ENCODE data around the gene CDC42BPA. TPM values are rescaled to one million over a fixed set of nuclear protein-coding genes. Genes with fewer than 3 reads are reported as not detected.
"Not testable (repeated sequence)": the region's sequence is repeated elsewhere in the genome, so short reads cannot be mapped to it uniquely, and the experiment has no call there.

Gene CDC42BPA
- total RNA-seq, 1 experiment from 2014 or later, result 11.8 TPM

DNA sequence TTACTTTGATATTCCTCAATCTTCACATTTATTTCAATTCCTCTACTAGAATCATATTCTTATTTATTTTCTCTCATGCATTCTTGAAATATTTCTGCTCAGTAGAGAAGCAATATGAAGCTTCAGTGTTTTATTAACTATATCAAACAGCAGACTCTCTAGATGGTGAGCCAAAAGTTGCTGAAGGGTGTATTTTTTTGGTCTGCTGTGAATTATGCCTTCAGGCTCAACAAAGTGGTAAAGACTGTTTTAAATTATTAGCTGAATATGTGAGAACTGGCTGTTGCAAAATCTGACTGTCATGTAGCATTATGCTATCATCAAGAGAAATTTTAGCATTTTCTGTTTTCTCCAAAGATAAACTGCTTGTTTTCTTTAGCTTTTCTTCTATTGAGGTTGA, 24.9 kb upstream of the CDC42BPA start:
- in situ Hi-C loops (cut with HindIII; ENCODE audit: low pct_unique_long_range_greater_than_20kb, low sequenced_read_pairs), result no loop called here

DNA sequence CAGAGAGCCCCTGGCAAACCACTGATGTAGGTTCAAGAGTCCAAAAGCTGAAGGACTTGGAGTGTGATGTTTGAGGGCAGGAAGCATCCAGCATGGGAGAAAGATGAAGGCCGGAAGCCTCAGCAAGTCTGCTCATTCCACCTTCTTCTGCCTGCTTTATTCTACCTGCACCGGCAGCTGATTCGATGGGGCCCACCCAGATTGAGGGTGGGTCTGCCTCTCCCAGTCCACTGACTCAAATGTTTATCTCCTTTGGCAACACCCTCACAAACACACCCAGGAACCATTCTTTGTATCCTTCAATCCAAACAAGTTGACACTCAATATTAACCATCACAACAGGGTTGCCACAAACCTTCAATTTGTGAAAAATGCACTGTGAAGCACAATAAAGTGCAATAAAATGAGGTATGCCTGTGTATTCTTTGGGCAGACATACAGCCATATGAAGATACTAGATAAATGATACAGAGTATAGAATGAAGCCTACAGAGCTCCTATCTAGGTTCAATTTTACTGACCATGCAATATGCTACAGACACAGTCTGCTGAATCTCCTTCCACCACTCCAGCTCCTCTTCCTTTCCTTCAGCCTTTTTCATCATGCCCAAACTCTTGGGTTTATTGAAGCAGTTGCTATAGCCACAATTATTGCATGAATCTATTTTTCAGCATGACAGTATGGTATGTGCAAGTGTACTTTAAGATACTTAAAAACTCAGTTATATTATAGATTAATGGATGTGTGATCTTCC, 24.0 kb upstream of the CDC42BPA start:
- in situ Hi-C loops (cut with HindIII; ENCODE audit: low pct_unique_long_range_greater_than_20kb, low sequenced_read_pairs), result no loop called here
- DNase-seq (ENCODE audit: low read depth), result no peak

More for the DNA sequence above, 24.9 kb upstream of the CDC42BPA start:
- DNase-seq (ENCODE audit: low read depth), result no peak

DNA sequence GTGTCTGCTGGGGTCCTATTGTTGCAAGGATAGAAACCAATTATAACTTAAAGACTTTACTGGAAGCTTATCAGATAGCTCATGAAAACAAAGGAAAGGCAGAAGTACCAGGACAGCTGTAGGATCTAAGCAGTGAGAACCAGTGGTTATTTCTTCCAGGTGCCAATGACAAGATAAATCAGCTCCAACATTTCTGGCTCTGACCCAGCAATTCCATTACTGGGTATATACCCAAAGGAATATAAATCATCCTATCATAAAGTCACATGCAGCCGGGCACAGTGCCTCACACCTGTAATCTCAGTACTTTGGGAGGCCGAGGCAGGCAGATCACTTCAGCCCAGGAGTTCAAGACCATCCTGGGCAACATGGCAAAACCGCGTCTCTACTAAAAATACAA, 17.8 kb upstream of the CDC42BPA start:
- in situ Hi-C loops (cut with HindIII; ENCODE audit: low pct_unique_long_range_greater_than_20kb, low sequenced_read_pairs); DNase-seq (ENCODE audit: low read depth): not testable (repeated sequence)

DNA sequence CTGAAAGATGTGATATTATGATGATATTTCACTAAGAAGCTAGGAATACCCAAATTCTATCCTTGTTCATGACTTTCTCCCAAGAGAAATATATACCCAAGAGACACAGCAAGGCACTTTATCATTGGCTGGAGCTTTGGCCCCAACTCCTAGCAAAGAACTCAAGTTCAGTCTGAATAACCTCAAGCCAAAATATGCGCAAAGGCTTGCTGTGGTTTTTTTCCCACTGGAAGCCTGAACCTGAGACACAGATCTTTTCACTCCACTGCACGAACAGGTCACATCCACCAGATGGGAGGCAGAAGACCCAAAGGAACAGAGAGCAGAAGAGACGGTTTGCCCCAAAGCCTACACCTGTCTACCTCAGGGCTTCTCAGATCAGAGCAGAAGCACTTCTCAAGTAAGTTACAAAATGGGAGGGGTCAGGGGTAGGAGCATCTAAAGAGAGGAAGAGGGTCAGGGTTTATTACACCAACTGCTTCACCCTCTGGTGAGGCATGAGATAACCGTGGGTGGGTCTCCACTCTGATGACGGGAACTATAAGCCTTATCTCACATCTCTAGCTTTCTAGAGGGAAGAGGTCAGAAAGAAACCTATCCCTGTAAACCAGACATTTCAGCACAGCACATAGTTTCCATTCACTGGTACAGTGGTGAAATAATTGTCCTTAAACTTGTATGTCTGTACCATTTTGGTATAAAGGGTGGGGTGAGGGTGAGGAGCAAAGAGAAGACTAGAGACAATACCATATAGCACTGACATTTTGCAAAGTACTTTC, 17.1 kb upstream of the CDC42BPA start:
- DNase-seq (ENCODE audit: low read depth), result no peak
- in situ Hi-C loops (cut with HindIII; ENCODE audit: low pct_unique_long_range_greater_than_20kb, low sequenced_read_pairs), result no loop called here

DNA sequence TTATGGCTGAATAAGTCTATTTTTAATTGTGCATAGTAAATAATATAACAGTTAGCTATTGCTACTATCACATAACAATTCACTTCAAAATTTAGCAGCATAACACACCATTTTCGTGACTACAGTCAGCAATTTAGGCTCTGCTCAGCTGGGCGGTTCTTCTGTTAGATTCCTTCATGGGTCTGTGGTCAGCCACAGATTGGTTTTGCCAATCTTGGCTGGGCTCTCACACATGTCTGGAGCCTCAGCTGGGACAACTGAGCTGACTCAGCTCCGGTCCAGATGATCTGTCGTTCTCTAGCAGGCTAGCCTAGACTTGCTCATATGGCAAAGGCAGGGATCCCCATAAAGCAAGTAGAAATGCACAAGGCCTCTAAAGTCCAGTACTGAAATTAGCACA, 15.1 kb upstream of the CDC42BPA start:
- DNase-seq (ENCODE audit: low read depth), result no peak
- in situ Hi-C loops (cut with HindIII; ENCODE audit: low pct_unique_long_range_greater_than_20kb, low sequenced_read_pairs), result no loop called here

DNA sequence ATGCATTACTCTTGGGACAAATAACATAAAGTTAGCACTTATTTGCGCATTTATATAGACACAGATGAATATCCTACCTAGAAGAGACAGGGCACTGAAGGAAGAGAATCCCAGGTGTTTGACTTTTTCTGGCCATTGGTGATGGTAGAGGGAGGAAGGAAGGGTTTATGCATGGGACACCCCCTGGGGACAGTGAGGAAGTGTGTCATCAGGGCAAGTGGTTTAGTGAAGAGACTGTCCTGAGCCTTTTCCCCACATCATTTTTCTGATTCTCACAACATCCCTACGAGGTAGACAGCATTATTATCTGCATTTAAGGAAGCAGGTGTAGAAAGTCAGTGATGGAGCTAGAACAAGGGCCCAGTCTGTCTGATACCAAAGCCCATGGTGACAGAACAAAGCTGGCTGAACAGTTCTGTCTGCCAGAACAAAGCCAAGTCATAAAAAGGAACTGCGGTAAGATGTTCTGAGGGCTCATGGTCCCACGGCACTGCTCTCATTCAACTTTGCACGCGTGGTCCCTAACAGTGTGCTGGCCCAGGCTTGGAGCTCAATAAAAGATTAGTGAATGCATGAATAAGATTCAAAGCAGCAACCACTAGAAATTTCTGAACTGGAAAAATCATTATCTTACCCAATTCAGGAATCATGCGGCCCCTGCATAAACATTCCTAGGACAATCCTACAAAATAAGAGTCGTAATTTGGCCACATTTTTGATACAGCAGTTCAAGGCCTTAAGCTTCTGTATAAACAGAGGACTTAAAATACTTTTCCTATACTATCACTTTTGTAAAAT, 12.2 kb upstream of the CDC42BPA start:
- in situ Hi-C loops (cut with HindIII; ENCODE audit: low pct_unique_long_range_greater_than_20kb, low sequenced_read_pairs), result no loop called here
- DNase-seq (ENCODE audit: low read depth), result no peak

DNA sequence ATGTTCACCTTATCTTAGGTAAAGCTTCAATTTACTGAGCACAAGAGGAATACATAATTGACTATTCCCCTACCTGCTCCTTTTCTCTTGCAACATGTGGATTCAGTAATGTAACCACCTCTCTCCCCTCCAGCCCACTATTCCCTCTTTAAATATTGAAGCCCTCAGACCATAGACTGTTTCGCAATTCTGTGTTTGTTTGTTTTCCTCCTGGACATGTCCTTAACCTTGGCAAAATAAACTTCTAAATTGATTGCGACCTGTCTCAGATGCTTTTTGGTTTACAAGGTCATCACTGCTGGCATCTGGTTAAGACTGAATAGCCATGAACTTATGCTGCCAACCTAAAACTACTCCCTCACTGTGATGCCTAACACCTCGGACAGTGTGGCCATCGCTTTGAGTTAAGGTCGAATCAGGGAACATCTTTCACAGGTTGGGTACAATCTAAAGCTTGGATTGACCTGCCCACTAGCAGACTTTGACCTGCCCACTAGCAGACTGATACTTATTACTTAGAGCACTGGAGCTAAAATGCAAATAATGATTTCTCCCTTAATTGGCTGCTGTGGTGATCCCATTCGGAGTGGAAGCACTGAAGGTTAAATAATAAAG, 10.2 kb upstream of the CDC42BPA start:
- in situ Hi-C loops (cut with HindIII; ENCODE audit: low pct_unique_long_range_greater_than_20kb, low sequenced_read_pairs), result no loop called here
- no peak for DNase-seq (ENCODE audit: low read depth)

DNA sequence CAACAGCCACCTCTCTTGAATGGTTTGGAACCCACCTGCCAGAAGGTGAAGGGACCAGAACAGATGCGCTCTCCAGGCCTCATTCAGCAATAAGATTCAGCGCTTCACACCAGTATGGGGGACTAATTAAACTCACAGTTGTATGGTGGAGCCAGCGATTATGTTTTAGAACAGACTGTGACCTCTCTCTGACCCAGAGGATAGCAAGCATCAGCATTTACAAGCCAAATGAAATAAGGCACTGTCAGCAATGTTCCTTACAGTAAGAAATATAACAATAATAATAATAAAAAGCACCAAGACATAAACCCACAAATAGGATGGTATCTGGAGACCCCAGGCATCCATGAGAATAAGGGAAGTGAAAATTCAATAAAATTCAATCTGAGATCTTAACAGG, 6.9 kb upstream of the CDC42BPA start:
- no peak for DNase-seq (ENCODE audit: low read depth)
- in situ Hi-C loops (cut with HindIII; ENCODE audit: low pct_unique_long_range_greater_than_20kb, low sequenced_read_pairs), result no loop called here

DNA sequence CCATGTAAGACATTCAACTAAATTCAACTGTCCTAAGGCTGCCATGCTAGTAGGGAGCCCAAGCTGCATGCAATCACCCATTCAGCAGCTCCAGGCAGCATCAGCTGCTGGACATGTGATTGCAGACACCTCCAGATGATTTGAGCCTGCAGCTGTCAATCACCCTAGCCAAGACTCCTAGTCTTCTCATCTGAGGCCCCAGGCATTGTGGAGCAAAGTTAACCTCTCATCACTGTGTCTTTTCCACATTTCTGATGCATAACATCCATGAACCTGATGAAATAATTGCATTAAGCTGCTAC, 5.6 kb upstream of the CDC42BPA start:
- no peak for DNase-seq (ENCODE audit: low read depth)
- in situ Hi-C loops (cut with HindIII; ENCODE audit: low pct_unique_long_range_greater_than_20kb, low sequenced_read_pairs), result no loop called here

DNA sequence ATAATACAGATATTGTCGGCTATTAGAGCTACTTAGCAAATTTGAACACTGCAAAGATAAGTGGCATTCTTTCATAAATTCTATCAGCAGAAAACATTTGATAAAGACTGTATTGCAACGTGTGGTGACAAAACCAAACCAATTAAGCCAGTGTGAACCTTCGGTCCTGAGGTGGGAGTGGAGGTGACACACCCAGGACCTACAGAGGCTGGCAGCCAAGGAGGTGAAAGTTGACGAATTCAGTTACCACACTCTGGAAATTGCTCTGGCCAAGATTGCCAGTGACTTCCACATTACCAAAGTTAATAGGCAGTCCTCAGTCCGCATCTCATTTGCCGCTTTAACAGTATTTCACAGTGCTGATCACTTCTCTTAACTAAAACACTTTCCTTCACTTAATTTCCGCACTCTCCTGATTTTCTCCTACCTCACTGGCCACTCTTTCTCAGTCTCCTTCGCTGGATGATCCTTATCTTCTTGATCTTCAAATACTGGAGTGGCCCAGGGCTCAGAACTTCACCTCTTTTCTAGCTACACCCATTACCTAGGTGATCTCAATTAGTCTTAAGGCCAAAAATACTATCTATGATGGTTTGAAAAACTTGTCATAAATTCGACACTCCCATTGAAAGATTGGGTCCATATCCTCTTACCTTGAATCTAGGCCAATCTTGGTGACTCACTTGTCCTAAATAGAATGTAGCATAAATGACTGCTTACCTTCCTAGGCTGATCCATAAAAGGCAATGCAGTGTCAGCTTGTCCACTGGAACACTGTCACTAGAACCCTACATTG, 5.1 kb upstream of the CDC42BPA start:
- no peak for DNase-seq (ENCODE audit: low read depth)
- in situ Hi-C loops (cut with HindIII; ENCODE audit: low pct_unique_long_range_greater_than_20kb, low sequenced_read_pairs), result no loop called here

DNA sequence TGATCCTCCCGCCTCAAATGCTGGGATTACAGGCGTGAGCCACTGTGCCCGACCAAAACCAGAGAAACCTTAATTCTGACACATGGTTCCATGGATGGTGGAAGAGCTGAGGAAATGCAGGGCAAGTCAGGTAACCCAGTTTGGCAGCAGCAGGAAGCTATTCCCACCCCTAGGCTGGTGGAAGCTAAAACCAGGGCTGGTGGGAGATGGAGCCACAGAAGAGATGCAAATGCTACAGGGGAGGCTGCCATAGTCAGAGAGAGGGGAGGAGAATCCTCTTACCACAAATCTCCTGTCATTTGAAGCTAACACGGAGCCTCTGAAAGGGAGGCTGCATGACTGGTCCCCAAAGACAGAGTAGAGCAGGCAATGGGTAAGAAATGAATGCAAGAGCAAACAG, 4.1 kb upstream of the CDC42BPA start:
- in situ Hi-C loops (cut with HindIII; ENCODE audit: low pct_unique_long_range_greater_than_20kb, low sequenced_read_pairs), result no loop called here
- DNase-seq (ENCODE audit: low read depth), result no peak

DNA sequence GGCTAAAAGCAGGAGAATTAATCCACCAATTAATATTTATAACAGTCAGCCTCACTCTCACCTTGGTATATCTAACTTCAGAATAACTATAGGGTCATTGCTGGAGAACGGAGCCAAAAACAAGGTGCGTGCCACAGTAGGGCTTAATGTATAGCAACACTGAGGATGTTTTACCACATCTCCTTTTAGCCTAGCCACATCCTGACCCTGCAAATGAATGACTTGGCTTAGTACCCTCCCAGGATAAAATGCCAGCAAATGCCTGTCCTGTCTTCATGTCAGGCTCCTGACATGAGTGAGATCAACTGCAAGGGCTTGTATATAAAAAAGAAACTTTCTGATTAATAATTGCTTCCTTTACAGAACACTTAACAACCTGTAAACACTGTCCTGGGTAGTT, 2.7 kb upstream of the CDC42BPA start:
- DNase-seq (ENCODE audit: low read depth), result no peak
- in situ Hi-C loops (cut with HindIII; ENCODE audit: low pct_unique_long_range_greater_than_20kb, low sequenced_read_pairs), result no loop called here

DNA sequence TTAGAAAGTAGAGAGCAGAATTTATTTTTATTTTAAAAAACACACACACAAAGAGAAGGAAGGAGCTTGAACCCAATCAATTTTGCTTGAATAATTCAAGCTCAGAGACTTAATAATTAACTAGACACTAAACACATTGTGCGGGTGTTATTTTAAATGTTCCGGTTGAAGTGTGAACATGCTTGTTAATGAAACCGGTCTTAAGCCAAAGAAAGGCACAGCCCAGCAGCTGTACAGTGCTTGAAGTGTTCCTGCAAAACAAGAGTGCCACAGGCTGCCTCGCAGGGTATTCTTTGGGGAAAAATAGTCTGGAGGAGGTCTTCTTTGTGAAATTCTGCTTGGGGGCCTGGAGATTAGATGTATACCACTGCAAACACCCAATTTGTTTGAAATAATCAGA, 2.2 kb upstream of the CDC42BPA start:
- no peak for DNase-seq (ENCODE audit: low read depth)
- in situ Hi-C loops (cut with HindIII; ENCODE audit: low pct_unique_long_range_greater_than_20kb, low sequenced_read_pairs), result no loop called here

DNA sequence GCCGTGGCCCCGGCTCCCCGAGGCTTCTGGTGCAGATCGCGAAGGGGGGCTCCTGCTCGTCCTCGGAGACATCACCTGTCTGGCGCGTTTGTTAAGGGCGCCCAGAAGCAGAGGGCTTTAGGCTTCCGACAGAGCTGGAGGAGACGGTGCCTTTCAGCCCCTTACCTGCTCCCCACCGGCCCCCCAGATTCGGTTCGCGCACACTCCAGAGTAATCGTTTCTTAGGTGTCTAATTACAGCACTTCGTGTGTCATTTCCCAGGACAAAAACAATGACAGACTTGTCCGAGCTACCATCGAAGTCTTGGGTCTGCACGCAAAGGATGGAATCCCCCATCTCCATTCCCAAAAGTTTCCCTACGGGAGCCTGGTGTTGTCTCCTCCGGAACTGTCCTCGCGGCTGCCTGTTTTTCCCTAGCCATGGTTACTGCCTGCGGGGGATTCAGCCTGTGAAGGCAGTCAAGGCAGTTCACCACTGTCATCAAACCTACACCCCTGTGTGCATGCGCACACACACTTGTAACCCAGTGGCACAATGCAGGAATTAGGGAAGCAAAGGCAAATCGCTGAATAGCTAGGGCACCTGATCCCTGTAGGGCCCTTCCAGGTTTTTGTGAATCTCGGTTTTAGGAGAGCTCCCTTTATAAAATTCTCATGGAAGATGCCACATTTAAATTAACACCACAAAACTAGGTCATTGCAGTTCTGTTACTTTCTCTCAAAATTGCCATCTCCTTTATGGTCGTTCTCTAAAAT, 738 bp upstream of the CDC42BPA start:
- no peak for DNase-seq (ENCODE audit: low read depth)

DNA sequence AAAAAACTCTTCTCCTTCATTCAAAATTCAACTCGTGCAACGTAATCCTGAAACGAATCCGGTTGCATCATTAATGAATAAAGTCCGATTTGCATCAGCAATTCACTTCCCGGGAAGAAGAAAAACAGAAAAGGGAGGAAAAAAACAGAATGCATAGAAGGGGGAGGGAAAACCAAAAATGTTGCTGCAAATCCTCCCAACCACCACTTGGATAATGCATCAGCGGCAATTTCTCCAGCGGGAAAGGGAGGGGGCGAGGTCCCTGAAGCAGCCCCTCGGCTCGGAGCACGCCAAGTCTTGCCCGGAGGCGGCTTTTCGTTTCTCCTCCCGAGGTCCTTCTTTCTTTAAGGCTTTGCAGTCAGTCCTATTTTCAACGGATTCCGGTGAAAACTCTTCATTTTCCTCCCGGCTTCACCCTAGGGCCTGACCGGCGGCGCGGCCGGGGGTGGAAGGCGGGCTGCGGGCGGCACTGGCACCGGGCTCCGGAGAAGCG, 723 bp downstream of the CDC42BPA start:
- in situ Hi-C loops (cut with HindIII; ENCODE audit: low pct_unique_long_range_greater_than_20kb, low sequenced_read_pairs), result no loop called here
- peak; percentile 72 for DNase-seq (ENCODE audit: low read depth)

More for the DNA sequence above, 738 bp upstream of the CDC42BPA start:
- in situ Hi-C loops (cut with HindIII; ENCODE audit: low pct_unique_long_range_greater_than_20kb, low sequenced_read_pairs), result no loop called here

DNA sequence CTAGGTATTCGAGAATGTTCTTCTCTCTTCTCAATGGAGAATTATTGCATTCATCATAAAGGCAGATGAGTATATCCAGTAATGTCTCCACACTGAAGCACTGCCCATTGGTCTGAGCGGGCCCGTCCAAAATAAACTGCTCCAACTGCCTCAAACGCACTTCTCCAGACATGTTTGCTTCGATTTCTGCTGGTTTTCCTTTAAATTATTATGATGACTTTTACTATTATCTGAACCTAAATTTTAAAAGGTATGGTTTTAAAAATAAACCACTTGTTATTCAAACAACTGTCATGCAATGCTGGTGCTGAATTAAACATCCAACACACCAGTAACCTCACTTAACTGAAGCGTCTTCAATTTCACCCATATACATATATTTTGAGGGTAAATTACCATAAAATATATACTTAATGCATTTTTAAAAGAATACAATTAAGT, 1.3 kb downstream of the CDC42BPA start:
- peak; percentile 12 for DNase-seq (ENCODE audit: low read depth)
- in situ Hi-C loops (cut with HindIII; ENCODE audit: low pct_unique_long_range_greater_than_20kb, low sequenced_read_pairs), result no loop called here

DNA sequence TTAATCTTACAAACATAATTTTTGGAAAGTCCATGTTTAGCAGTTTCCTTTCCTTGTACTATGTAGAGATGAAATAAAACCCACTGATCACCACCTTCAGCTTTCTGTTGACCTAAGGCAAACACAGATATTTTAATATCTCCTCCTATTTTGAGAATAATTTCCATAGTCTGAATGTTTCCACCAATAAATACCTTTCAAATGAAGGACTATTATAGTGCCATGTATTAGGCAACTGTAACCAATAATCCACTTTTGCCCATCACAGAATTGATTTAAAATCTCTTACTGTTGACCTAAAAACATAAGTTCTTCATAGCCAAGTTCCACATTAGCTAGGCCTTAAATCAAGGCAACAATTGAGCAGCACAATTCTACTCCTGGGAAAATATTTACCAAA, 1.8 kb downstream of the CDC42BPA start:
- in situ Hi-C loops (cut with HindIII; ENCODE audit: low pct_unique_long_range_greater_than_20kb, low sequenced_read_pairs), result no loop called here
- DNase-seq (ENCODE audit: low read depth), result peak; percentile 7
